Measurements from ENCODE around the gene NIPBL.

The NIPBL gene

GRCh38 chr5:37015795-37016666 is 139.5 kb downstream of the NIPBL start:
- no peak overlapping the region for H3K4me3 ChIP-seq (ENCODE audit: low read length in 2 of 2)
- no peak overlapping the region for H3K9ac ChIP-seq (ENCODE audit: low read length in 2 of 2)
- peaks cover 6 to 16% of the 10 kb centered on the region in 2 donors for H3K36me3 ChIP-seq (ENCODE audit: control insufficient read depth in 2 of 2, insufficient read depth in 2 of 2, low read length in 2 of 2)
- no peaks in the 10 kb centered on the region for H3K9me3 ChIP-seq (ENCODE audit: control insufficient read depth in 2 of 2, low read length in 2 of 2)
- no peak overlapping the region for H3K27ac ChIP-seq (ENCODE audit: low read length)
- no peaks in the 10 kb centered on the region for H3K27me3 ChIP-seq (ENCODE audit: control insufficient read depth in 1 of 2, insufficient read depth in 2 of 2, low read length in 2 of 2)
- H3K4me1 ChIP-seq (ENCODE audit: control insufficient read depth, insufficient read depth, low read length) = no peaks in the 10 kb centered on the region

- Histone ChIP-seq H3K27me3 (ENCODE audit: control insufficient read depth in 1 of 2, insufficient read depth in 2 of 2, low read length in 2 of 2) (no peaks in the 10 kb centered on the region), H3K36me3 (ENCODE audit: control insufficient read depth in 2 of 2, insufficient read depth in 2 of 2, low read length in 2 of 2) (peaks cover 7 to 12% of the 10 kb centered on the region in 2 donors), H3K4me3 (ENCODE audit: low read length in 2 of 2) (no peak overlapping the region), H3K9ac (ENCODE audit: low read length in 2 of 2) (no peak overlapping the region), H3K4me1 (ENCODE audit: control insufficient read depth, insufficient read depth, low read length) (no peaks in the 10 kb centered on the region), H3K27ac (ENCODE audit: low read length) (no peak overlapping the region), H3K9me3 (ENCODE audit: control insufficient read depth in 2 of 2, low read length in 2 of 2) (no peaks in the 10 kb centered on the region)
These were observed 152.3 kb downstream of the NIPBL start for GRCh38 chr5:37028910-37029309.

GRCh38 chr5:37029436-37029835 is 152.9 kb downstream of the NIPBL start:
- Histone ChIP-seq H3K27ac (ENCODE audit: low read length) (no peak overlapping the region), H3K4me1 (ENCODE audit: control insufficient read depth, insufficient read depth, low read length) (no peaks in the 10 kb centered on the region), H3K9ac (ENCODE audit: low read length in 2 of 2) (no peak overlapping the region), H3K27me3 (ENCODE audit: control insufficient read depth in 1 of 2, insufficient read depth in 2 of 2, low read length in 2 of 2) (no peaks in the 10 kb centered on the region), H3K9me3 (ENCODE audit: control insufficient read depth in 2 of 2, low read length in 2 of 2) (no peaks in the 10 kb centered on the region), H3K4me3 (ENCODE audit: low read length in 2 of 2) (no peak overlapping the region), H3K36me3 (ENCODE audit: control insufficient read depth in 2 of 2, insufficient read depth in 2 of 2, low read length in 2 of 2) (peaks cover 7 to 10% of the 10 kb centered on the region in 2 donors)

GRCh38 chr5:37034955-37035354 is 158.4 kb downstream of the NIPBL start:
- H3K36me3 ChIP-seq (ENCODE audit: control insufficient read depth in 2 of 2, insufficient read depth in 2 of 2, low read length in 2 of 2) = peaks cover 0 to 7% of the 10 kb centered on the region in 2 donors
- no peaks in the 10 kb centered on the region for H3K9me3 ChIP-seq (ENCODE audit: control insufficient read depth in 2 of 2, low read length in 2 of 2)
- no peak overlapping the region for H3K27ac ChIP-seq (ENCODE audit: low read length)

GRCh38 chr5:37037840-37038239 is 161.3 kb downstream of the NIPBL start:
- Histone ChIP-seq H3K27ac (ENCODE audit: low read length) (no peak overlapping the region), H3K27me3 (ENCODE audit: control insufficient read depth in 1 of 2, insufficient read depth in 2 of 2, low read length in 2 of 2) (no peaks in the 10 kb centered on the region), H3K4me1 (ENCODE audit: control insufficient read depth, insufficient read depth, low read length) (no peaks in the 10 kb centered on the region), H3K36me3 (ENCODE audit: control insufficient read depth in 2 of 2, insufficient read depth in 2 of 2, low read length in 2 of 2) (peaks cover 0 to 3% of the 10 kb centered on the region in 2 donors), H3K9me3 (ENCODE audit: control insufficient read depth in 2 of 2, low read length in 2 of 2) (no peaks in the 10 kb centered on the region), H3K4me3 (ENCODE audit: low read length in 2 of 2) (no peak overlapping the region), H3K9ac (ENCODE audit: low read length in 2 of 2) (no peak overlapping the region)

More at GRCh38 chr5:37034955-37035354, 158.4 kb downstream of the NIPBL start:
- Histone ChIP-seq H3K27me3 (ENCODE audit: control insufficient read depth in 1 of 2, insufficient read depth in 2 of 2, low read length in 2 of 2) (no peaks in the 10 kb centered on the region), H3K9ac (ENCODE audit: low read length in 2 of 2) (no peak overlapping the region), H3K4me3 (ENCODE audit: low read length in 2 of 2) (no peak overlapping the region), H3K4me1 (ENCODE audit: control insufficient read depth, insufficient read depth, low read length) (no peaks in the 10 kb centered on the region)

GRCh38 chr5:37039824-37040223 is 163.3 kb downstream of the NIPBL start:
- H3K9me3 ChIP-seq (ENCODE audit: control insufficient read depth in 2 of 2, low read length in 2 of 2) = no peaks in the 10 kb centered on the region
- peaks cover 0 to 3% of the 10 kb centered on the region in 2 donors for H3K36me3 ChIP-seq (ENCODE audit: control insufficient read depth in 2 of 2, insufficient read depth in 2 of 2, low read length in 2 of 2)
- no peak overlapping the region for H3K9ac ChIP-seq (ENCODE audit: low read length in 2 of 2)
- H3K27me3 ChIP-seq (ENCODE audit: control insufficient read depth in 1 of 2, insufficient read depth in 2 of 2, low read length in 2 of 2) = no peaks in the 10 kb centered on the region
- H3K27ac ChIP-seq (ENCODE audit: low read length) = no peak overlapping the region
- no peaks in the 10 kb centered on the region for H3K4me1 ChIP-seq (ENCODE audit: control insufficient read depth, insufficient read depth, low read length)
- H3K4me3 ChIP-seq (ENCODE audit: low read length in 2 of 2) = no peak overlapping the region

GRCh38 chr5:37043693-37044092 is 167.1 kb downstream of the NIPBL start:
- no peaks in the 10 kb centered on the region for H3K4me1 ChIP-seq (ENCODE audit: control insufficient read depth, insufficient read depth, low read length)
- peaks cover 6% of the 10 kb centered on the region in 2 donors for H3K36me3 ChIP-seq (ENCODE audit: control insufficient read depth in 2 of 2, insufficient read depth in 2 of 2, low read length in 2 of 2)
- no peaks in the 10 kb centered on the region for H3K27me3 ChIP-seq (ENCODE audit: control insufficient read depth in 1 of 2, insufficient read depth in 2 of 2, low read length in 2 of 2)
- no peaks in the 10 kb centered on the region for H3K9me3 ChIP-seq (ENCODE audit: control insufficient read depth in 2 of 2, low read length in 2 of 2)
- no peak overlapping the region for H3K27ac ChIP-seq (ENCODE audit: low read length)
- no peak overlapping the region for H3K4me3 ChIP-seq (ENCODE audit: low read length in 2 of 2)
- no peak overlapping the region for H3K9ac ChIP-seq (ENCODE audit: low read length in 2 of 2)

GRCh38 chr5:37044120-37044519 is 167.6 kb downstream of the NIPBL start:
- Histone ChIP-seq H3K9ac (ENCODE audit: low read length in 2 of 2) (no peak overlapping the region), H3K9me3 (ENCODE audit: control insufficient read depth in 2 of 2, low read length in 2 of 2) (no peaks in the 10 kb centered on the region), H3K36me3 (ENCODE audit: control insufficient read depth in 2 of 2, insufficient read depth in 2 of 2, low read length in 2 of 2) (peaks cover 10 to 11% of the 10 kb centered on the region in 2 donors), H3K4me1 (ENCODE audit: control insufficient read depth, insufficient read depth, low read length) (no peaks in the 10 kb centered on the region), H3K27me3 (ENCODE audit: control insufficient read depth in 1 of 2, insufficient read depth in 2 of 2, low read length in 2 of 2) (no peaks in the 10 kb centered on the region), H3K4me3 (ENCODE audit: low read length in 2 of 2) (no peak overlapping the region), H3K27ac (ENCODE audit: low read length) (no peak overlapping the region)

- Histone ChIP-seq H3K9me3 (ENCODE audit: control insufficient read depth in 2 of 2, low read length in 2 of 2) (no peaks in the 10 kb centered on the region), H3K27me3 (ENCODE audit: control insufficient read depth in 1 of 2, insufficient read depth in 2 of 2, low read length in 2 of 2) (no peaks in the 10 kb centered on the region), H3K27ac (ENCODE audit: low read length) (no peak overlapping the region), H3K4me3 (ENCODE audit: low read length in 2 of 2) (no peak overlapping the region), H3K9ac (ENCODE audit: low read length in 2 of 2) (no peak overlapping the region), H3K36me3 (ENCODE audit: control insufficient read depth in 2 of 2, insufficient read depth in 2 of 2, low read length in 2 of 2) (peaks cover 13 to 15% of the 10 kb centered on the region in 2 donors), H3K4me1 (ENCODE audit: control insufficient read depth, insufficient read depth, low read length) (no peaks in the 10 kb centered on the region)
These were observed 169.1 kb downstream of the NIPBL start for GRCh38 chr5:37045703-37046102.

GRCh38 chr5:37047947-37048346 is 171.4 kb downstream of the NIPBL start:
- peaks cover 19% of the 10 kb centered on the region in 2 donors for H3K36me3 ChIP-seq (ENCODE audit: control insufficient read depth in 2 of 2, insufficient read depth in 2 of 2, low read length in 2 of 2)
- H3K27me3 ChIP-seq (ENCODE audit: control insufficient read depth in 1 of 2, insufficient read depth in 2 of 2, low read length in 2 of 2) = no peaks in the 10 kb centered on the region
- H3K9me3 ChIP-seq (ENCODE audit: control insufficient read depth in 2 of 2, low read length in 2 of 2) = no peaks in the 10 kb centered on the region
- no peak overlapping the region for H3K4me3 ChIP-seq (ENCODE audit: low read length in 2 of 2)
- H3K4me1 ChIP-seq (ENCODE audit: control insufficient read depth, insufficient read depth, low read length) = no peaks in the 10 kb centered on the region
- no peak overlapping the region for H3K27ac ChIP-seq (ENCODE audit: low read length)
- no peak overlapping the region for H3K9ac ChIP-seq (ENCODE audit: low read length in 2 of 2)

- no peaks in the 10 kb centered on the region for H3K27me3 ChIP-seq (ENCODE audit: control insufficient read depth in 1 of 2, insufficient read depth in 2 of 2, low read length in 2 of 2)
- no peak overlapping the region for H3K9ac ChIP-seq (ENCODE audit: low read length in 2 of 2)
- H3K36me3 ChIP-seq (ENCODE audit: control insufficient read depth in 2 of 2, insufficient read depth in 2 of 2, low read length in 2 of 2) = peaks cover 13 to 33% of the 10 kb centered on the region in 2 donors
- no peak overlapping the region for H3K27ac ChIP-seq (ENCODE audit: low read length)
- H3K4me3 ChIP-seq (ENCODE audit: low read length in 2 of 2) = no peak overlapping the region
- no peaks in the 10 kb centered on the region for H3K9me3 ChIP-seq (ENCODE audit: control insufficient read depth in 2 of 2, low read length in 2 of 2)
- H3K4me1 ChIP-seq (ENCODE audit: control insufficient read depth, insufficient read depth, low read length) = no peaks in the 10 kb centered on the region
These were observed 177.8 kb downstream of the NIPBL start for GRCh38 chr5:37054391-37054790.
